HG03097 (cell line): Measurements from ENCODE around the gene CCDC92.

Experiments used
- ATAC-seq: cut with Tn5 transposase; IDR thresholded peaks from one replicate; pipeline ENCODE4 v1.9.1; 2021; ENCODE audit not compliant: unreplicated experiment, low FRiP score

Gene CCDC92

GRCh38 chr12:123979566-123979965 lies 6.9 kb upstream of the CCDC92 start:
- no peak for ATAC-seq

DNA sequence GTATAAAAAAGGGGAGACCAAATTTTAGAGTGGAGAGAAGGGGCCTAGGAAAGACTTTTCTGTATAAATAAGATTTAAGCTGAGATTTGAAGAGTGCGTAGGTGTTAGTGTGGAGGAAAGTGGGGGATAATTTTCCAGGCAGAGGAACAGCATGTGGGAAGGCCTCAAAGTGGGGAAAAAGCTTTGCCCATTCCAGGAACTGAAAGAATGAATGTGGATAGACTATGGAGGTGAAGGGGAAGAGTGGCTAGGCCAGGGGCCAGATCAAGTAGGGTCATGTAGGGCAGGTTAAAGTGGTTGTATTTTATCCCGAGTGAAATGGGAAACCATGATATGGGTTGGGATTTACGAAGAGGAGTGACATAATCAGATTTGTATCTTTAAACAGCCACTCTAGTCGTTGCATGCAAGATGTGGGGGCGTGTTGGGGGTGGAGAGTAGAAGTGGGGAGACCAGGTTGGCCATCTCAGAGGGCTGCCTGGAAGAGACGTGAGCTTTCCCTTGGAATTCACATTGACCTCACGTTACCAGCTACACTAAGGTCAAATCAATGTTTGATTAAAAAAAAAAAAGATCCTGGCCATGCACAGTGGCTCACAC lies 3.7 kb upstream of the CCDC92 start:
- no peak for ATAC-seq

DNA sequence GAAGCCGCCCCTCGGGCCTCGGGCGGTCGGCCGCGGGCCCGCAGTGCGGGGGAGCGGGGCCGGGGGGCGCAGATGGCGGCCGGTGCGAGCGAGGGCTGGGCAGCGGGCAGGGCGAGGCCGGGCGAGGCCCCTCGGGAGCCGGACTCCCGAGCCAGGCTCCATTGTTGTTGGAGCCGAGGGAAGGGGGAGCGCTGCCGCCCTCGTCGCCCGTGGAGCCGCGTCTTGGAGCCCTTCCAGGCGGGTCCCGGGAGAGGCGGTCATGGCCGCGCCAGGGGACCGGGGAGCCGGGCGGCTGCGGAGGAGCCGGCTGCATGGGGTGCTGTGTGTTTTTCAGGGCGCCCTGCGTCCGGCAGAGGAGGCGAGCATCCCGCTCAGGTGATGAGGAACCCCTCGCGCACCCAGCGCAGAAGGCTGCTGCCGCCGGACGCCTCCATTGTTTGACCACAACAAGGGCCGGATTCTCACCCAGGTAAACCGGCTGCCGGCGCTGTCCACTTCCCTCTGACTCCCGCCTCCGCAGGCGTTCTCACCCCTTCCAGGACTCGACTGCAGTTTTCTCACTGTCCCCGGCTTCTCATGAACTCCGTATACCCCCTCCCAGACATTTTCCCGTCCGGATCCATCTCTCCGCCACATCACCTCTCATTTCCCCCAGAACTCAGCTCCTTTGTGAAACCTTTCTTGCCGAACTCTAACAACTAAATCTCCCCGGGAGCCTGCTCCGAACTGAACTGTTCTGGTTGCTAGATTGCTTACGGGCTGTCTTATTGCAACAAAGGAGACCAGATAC lies 1.1 kb upstream of the CCDC92 start:
- ATAC-seq = peak; percentile 6

DNA sequence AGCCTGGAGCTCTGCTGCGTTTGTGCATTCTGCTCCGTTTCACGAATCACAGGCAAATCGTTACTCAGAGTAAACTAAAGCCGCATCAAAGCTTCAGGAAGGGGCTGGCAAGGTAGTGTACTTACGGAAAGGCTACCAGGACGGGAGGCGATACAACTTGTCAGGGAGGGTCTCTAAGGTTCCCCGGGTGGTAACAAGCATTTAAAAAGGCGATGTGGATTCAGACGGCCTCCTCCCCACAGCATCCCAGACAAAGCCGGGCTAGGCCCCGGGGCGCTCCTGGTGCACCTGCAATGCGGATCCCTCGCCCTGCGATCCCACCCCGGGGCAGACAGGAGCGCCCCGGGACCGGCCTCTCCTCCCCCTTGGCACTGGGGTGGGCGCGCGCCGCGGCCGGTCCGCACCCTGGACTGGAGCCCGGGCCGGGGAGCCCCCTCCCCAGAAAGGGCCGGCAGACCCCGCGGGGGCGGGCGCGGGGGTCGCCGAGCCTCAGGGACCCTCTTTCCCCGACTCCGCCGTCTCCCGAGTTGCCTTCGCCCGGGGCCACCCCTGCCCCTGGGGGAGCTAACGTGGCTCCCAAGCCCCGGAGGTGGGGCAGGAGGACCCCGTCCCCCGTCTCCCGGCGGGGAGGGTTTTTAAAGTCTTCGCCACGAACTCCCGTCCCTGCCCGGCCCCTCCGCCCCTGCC lies 718 bp downstream of the CCDC92 start:
- ATAC-seq = peak; percentile 7

- ATAC-seq = no peak
These were observed 1.2 kb downstream of the CCDC92 start for GRCh38 chr12:123971449-123971769.

- ATAC-seq = no peak
These were observed 5.5 kb downstream of the CCDC92 start for GRCh38 chr12:123967121-123967586.

DNA sequence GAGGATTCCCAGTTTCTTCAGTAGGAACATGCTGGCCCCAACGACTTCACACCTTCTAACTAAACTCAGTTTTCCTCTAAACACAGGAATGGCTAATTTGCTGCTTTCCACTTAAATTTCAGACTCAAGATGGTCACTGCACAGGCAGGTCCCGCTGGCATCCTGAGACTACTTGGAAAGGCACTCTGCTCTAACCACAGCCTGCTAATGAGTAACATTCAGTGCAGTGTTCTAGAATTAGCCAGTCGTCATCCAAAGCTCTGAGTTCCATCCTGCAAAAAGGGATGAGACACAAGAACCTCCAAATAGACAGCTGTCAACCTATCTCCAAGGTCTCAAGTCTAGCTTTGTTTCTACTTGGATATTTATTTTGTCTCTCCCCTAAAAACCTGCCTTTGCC lies 6.0 kb downstream of the CCDC92 start:
- ATAC-seq = no peak

- no peak for ATAC-seq
These were observed 7.2 kb downstream of the CCDC92 start for GRCh38 chr12:123965382-123965781.

- no peak for ATAC-seq
These were observed 8.8 kb downstream of the CCDC92 start for GRCh38 chr12:123963821-123964220.

DNA sequence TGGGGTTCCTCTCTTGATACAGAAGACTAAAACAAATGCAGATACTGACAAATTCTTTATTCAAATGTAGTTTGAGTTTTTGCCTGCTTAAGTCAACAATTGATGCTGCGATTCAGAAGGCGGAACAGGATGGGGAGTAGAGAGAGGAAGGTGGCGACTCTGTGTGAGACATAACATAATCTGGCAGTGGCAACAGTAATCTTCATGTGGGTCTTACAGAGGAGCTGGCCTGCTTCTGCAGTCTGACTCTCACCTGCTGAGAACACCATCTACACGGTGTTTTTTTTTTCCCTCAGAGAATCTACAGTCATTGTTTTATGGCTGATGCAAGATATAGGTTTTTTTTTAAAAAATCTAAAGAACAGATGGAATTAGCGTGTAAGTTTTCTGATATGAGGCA lies 10.1 kb downstream of the CCDC92 start:
- no peak for ATAC-seq

DNA sequence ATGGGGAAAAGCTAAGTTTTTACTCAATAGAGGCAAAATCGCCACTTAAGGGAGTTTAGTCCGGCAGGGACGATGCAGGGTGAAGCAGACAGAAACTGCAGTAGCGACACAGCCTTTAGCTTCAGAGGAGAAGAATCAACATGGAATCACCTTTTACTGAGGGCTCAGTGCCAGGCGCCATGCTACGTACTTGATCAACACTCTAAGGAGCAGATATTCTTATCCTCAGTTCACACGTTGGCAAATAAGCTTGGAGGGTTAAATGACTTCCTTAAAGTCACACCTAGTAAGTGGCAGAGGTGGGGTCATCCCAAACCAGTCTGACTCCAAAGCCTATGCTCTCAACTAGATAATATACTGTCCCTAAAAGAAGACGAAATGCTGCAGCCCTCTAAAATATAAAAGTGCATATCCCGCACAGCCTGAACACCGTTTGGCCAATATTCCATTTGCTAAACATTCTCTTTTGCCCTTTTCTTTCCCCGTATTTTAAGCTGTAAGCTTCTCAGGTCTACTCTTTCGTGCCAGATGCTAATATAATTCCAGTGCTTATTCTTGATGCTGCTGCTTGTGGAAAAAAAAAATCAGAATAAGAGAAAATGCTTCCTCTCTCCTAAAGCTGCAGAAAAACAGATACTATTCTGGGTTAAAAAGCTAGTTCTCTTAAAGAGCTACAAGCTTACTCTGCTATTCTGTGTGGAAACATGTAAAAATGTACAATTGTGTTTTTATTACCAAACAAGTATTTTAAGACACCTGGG lies 10.9 kb downstream of the CCDC92 start:
- ATAC-seq = no peak

DNA sequence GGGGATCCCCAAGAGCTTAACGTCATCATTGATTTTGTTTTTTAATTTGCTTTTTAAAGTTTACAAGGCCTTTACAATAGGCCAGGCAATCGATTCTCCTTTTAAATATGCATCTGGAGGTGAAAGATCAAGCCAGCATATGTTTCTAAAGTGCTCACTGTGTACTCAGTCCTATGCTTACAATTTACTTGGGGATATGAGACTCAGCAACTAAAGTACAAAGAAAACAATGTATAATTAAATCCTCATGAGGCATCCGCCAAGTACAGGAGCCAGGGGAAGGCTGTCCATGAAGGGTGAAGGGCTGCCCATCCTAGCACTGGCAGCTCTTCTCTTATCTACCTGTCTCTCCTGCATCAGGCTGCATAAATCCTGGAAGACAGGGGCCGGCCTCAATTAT lies 11.8 kb downstream of the CCDC92 start:
- no peak for ATAC-seq

- ATAC-seq = no peak
These were observed 12.4 kb downstream of the CCDC92 start for GRCh38 chr12:123960029-123960735.

- no peak for ATAC-seq
These were observed 13.8 kb downstream of the CCDC92 start for GRCh38 chr12:123958876-123959275.

DNA sequence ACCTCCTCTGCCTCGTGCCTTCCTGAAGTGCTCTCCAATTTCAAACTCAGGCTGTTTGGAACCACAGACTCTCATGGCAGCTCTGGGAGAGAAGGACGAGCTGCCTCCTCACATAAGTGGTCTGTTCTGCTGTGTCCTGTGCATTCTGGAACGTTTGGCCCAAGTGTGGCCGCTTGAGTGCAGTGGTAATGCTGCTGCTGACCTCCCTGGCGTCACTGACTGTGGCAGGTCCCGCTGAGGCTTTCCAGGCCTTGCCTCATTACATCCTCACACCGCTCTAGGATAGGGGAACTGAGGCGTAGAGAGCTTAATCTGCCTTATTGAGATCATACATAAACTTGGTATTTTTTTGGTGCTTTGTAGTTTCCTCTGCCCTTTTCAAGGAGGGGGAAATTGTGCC lies 14.2 kb downstream of the CCDC92 start:
- ATAC-seq = no peak

GRCh38 chr12:123957196-123957595 lies 15.4 kb downstream of the CCDC92 start:
- ATAC-seq = no peak

DNA sequence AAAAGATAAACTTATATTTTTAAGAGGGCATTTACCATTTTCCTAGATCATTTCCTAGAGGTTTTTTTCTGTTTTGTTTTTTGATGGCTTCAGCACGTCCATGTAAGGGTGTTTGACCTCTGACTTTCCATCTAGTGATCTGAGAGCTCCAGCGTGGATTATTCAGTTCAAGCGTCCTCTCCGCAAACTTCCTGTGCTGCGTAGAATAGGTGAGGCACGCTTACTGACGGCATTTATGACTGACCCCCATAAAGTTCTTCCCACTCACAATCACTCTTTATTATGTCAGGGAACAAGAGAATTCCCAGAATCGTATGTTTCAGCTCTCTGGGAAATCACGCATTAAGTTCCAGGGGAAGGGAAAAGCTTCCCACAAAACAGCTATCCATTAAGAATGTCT lies 16.4 kb downstream of the CCDC92 start:
- no peak for ATAC-seq

DNA sequence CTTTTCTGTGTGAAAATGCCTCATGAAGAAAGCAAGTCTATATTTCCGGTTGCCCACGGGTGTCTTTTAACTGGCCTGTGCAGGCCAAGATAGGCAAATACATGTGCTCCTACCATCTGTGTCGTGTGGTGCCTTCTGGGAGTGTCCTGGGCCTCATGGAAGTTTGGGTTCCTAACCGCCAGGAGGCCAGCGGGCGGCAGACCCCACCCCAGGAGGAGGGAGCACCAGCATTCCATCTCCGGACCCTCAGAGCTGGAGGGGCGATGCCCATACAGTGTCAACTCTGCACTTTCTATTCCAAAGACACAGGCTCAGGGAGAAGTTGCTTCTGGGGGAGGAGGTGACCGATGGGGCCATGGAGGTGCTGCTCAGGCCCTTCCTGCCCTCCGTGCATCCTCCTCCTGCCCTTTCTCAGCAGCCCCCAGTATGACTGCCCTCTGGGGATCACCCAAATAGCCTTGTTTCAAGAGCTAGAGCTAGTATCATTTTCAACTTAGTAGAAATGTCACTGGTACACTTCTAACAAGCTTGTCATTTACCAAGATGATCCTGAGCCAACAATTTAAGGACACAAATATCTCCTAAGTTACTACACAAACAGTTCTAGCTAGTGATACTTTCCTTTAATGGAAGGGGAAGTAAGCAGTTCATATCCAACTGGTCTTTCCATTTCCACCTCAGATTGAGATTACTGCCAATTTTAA lies 17.8 kb downstream of the CCDC92 start:
- ATAC-seq = no peak

GRCh38 chr12:123952037-123952436 lies 20.6 kb downstream of the CCDC92 start:
- no peak for ATAC-seq

- ATAC-seq = no peak
These were observed 21.2 kb downstream of the CCDC92 start for GRCh38 chr12:123951467-123951866.
